CD4-positive, alpha-beta T cell (primary cell): ENCODE measurements around the gene NAGPA. TPM values are rescaled to one million over a fixed set of nuclear protein-coding genes. Genes with fewer than 3 reads are reported as not detected.
A peak's percentile ranks its signal among the peaks of the same experiment; 100 is the strongest.

Source experiments
- ATAC-seq: fragments of 200-7000 bp; cut with Tn5 transposase; one replicate; pipeline ENCODE4 v1.10.0; 2022; ENCODE audit warnings: mild to moderate bottlenecking; ENCODE audit not compliant: poor library complexity
- CTCF ChIA-PET: fragments of 350-600 bp; sonication (Branson Sonifier 250); formaldehyde crosslinking; loops from one replicate; lab custom pipeline; 2021; ENCODE audit warnings: antibody characterized with exemption, inconsistent platforms; lab: Charles Lee
- POLR2A ChIA-PET: fragments of 350-600 bp; sonication (Branson Sonifier 250); formaldehyde crosslinking; loops from one replicate; lab custom pipeline; 2021; ENCODE audit warnings: antibody characterized with exemption, inconsistent platforms; lab: Charles Lee
- DNase-seq, 14 experiments: peaks; one replicate each; pipeline ENCODE4 v3.0.0-alpha.2; 2013 to 2020; ENCODE audit warnings: mixed read lengths in 2 of 14
- H3K27ac ChIP-seq, 2 donors: one replicate each; pipeline versions ENCODE4 v1.5.1 to v1.7.0; 2013; ENCODE audit warnings: low read length in 2 of 2, low read depth in 1 of 2, mild to moderate bottlenecking in 1 of 2
- H3K27me3 ChIP-seq, 2 experiments: 1 replicate in 1 of 2; 2 replicates in 1 of 2; pipeline versions ENCODE4 v1.6.1 to v1.7.0; 2013; ENCODE audit warnings: low read length in 2 of 2, control low read depth in 1 of 2, mild to moderate bottlenecking in 1 of 2, moderate library complexity in 1 of 2; ENCODE audit not compliant: insufficient read depth in 2 of 2, control insufficient read depth in 1 of 2
- H3K36me3 ChIP-seq: one replicate; pipeline ENCODE4 v1.6.1; 2013; ENCODE audit warnings: low read length, control low read depth; ENCODE audit not compliant: insufficient read depth
- H3K4me1 ChIP-seq: one replicate; pipeline ENCODE4 v1.6.1; 2013; ENCODE audit warnings: low read length, control low read depth; ENCODE audit not compliant: insufficient read depth
- H3K4me3 ChIP-seq: one replicate; pipeline ENCODE4 v1.5.1; 2013; ENCODE audit warnings: mild to moderate bottlenecking, low read length, moderate library complexity
- H3K9me3 ChIP-seq, 2 experiments: 1 replicate in 1 of 2; 2 replicates in 1 of 2; pipeline versions ENCODE4 v1.6.1 to v1.7.0; 2013; ENCODE audit warnings: low read length in 2 of 2, mild to moderate bottlenecking in 2 of 2, control low read depth in 1 of 2, moderate library complexity in 1 of 2; ENCODE audit not compliant: control insufficient read depth in 1 of 2, insufficient read depth in 1 of 2
- H3K27ac Mint-ChIP-seq: one replicate; pipeline ENCODE4 v1.8.0; 2020; ENCODE audit warnings: mixed read lengths
- H3K27me3 Mint-ChIP-seq: one replicate; pipeline ENCODE4 v1.8.0; 2021; ENCODE audit warnings: mixed read lengths
- H3K36me3 Mint-ChIP-seq: one replicate; pipeline ENCODE4 v1.8.0; 2021; ENCODE audit warnings: low read depth, mixed read lengths
- H3K4me1 Mint-ChIP-seq: one replicate; pipeline ENCODE4 v1.8.0; 2021; ENCODE audit warnings: low read depth, mixed read lengths
- H3K4me3 Mint-ChIP-seq: one replicate; pipeline ENCODE4 v1.8.0; 2020; ENCODE audit warnings: mild to moderate bottlenecking, mixed read lengths
- H3K9me3 Mint-ChIP-seq: one replicate; pipeline ENCODE4 v1.8.0; 2020; ENCODE audit warnings: mixed read lengths
- intact Hi-C, 2 experiments: fragments of 100-400 bp; cut with DNase I in 1 of 2; cut with micrococcal nuclease in 1 of 2; formaldehyde crosslinking; loops; one replicate each; pipeline versions ENCODE4 v1.15.1 to v1.9.0; 2023 to 2025; cut with DNase I, micrococcal nuclease
- total RNA-seq, 174 experiments: library from RNA in 2 of 174; stranded (reverse) in 2 of 174; gene quantifications; one replicate each; pipeline ENCODE4 v1.2.3 and lab custom pipeline; 2021 to 2026
- TF ChIP-seq, protein P1 (sequence below): fragments of 200-600 bp; IDR thresholded peaks from one replicate; pipeline ENCODE4 v1.8.0; 2022; ENCODE audit warnings: antibody characterized with exemption, mild to moderate bottlenecking

The NAGPA gene
- total RNA-seq, 2 experiments from 2014 or later: 30.0 to 34.0 TPM

DNA sequence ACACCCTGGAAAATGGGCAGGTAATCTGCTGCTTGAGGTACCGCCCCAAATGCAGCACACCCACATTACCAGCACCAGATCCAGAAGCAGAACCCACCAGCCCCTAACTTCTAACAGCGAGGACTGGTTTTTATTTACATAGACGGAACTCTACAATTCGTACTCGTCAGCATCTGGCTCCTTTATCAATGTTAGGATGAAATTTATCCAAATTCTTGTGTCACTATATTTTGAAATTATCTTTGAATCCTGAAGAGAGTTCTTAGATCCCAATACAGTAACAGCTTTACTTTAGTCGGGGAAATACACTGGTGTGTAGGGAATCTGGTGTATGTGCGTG, 37.6 kb upstream of the NAGPA start:
- POLR2A ChIA-PET: interaction anchor here (1.3 to 2.2 kb wide), 2 partner anchors 27 to 38 kb away, joined by 5 to 25 read pairs; partner anchors contain the start of gene NAGPA

DNA sequence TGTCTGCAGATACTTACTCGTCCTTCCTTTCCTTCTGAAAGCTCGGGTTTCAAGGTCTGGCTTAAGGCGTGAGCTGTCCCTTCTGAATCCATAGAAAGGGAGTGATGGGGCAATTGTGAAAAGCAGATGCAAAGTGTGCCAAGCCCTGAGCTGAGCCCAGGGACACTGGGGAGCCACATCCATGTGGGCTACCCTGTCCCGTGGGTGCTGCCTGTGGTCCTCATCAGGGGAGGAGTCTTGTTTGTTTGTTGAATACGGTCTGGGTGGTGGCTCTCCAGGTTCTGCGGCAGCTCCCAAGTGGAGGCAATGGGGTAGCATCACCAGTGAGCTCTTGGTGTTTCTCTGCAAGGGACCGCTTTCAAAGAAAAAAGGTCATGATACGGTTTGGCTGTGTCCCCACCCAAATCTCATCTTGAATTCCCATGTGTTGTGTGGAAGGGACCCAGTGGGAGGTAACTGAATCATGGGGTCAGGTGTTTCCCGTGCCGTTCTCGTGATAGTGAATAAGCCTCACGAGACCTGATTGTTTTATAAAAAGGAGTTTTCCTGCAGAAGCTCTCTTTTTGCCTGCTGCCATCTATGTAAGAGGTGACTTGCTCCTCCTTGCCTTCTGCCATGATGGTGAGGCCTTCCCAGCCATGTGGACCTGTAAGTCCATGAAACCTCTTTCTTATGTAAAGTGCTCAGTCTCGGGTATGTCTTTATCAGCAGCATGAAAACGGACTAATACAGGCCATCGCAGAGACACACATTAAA, 36.9 kb upstream of the NAGPA start:
- POLR2A ChIA-PET: interaction anchor here (1.2 to 2.2 kb wide), 2 partner anchors 28 to 37 kb away, joined by 4 to 25 read pairs; partner anchors contain the start of gene NAGPA
- H3K36me3 ChIP-seq: peaks cover 14% of the 10 kb centered on the region
- Mint-ChIP-seq H3K4me3 (peak overlapping the region; percentile 97), H3K27me3 (no peaks in the 10 kb centered on the region), H3K9me3 (no peaks in the 10 kb centered on the region), H3K36me3 (peaks cover 23% of the 10 kb centered on the region), H3K27ac (peak overlapping the region; percentile 96), H3K4me1 (peaks cover 35% of the 10 kb centered on the region)
- peak overlapping the region; percentile 83 to 91 for H3K27ac ChIP-seq
- no peak for ATAC-seq
- H3K9me3 ChIP-seq: no peaks in the 10 kb centered on the region
- TF ChIP-seq, protein P1, sequence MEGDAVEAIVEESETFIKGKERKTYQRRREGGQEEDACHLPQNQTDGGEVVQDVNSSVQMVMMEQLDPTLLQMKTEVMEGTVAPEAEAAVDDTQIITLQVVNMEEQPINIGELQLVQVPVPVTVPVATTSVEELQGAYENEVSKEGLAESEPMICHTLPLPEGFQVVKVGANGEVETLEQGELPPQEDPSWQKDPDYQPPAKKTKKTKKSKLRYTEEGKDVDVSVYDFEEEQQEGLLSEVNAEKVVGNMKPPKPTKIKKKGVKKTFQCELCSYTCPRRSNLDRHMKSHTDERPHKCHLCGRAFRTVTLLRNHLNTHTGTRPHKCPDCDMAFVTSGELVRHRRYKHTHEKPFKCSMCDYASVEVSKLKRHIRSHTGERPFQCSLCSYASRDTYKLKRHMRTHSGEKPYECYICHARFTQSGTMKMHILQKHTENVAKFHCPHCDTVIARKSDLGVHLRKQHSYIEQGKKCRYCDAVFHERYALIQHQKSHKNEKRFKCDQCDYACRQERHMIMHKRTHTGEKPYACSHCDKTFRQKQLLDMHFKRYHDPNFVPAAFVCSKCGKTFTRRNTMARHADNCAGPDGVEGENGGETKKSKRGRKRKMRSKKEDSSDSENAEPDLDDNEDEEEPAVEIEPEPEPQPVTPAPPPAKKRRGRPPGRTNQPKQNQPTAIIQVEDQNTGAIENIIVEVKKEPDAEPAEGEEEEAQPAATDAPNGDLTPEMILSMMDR: no peak
- no peaks in the 10 kb centered on the region for H3K27me3 ChIP-seq
- H3K4me3 ChIP-seq: no peak overlapping the region
- peaks cover 24% of the 10 kb centered on the region for H3K4me1 ChIP-seq
- CTCF ChIA-PET: interaction anchor here (2.7 kb wide), 1 partner anchor 21 kb away, joined by 10 read pairs; no protein-coding TSS in a partner anchor
- intact Hi-C loops: loop anchor here in 1 of 2 experiments (1.0 to 10.0 kb wide), 4 partner anchors 37 to 336 kb away; partner anchors contain the start of genes ANKS3, DNAAF8, GLYR1 and NAGPA
- peak in 1 of 14 experiments; percentile 10 for DNase-seq

More for the DNA sequence above, 37.6 kb upstream of the NAGPA start:
- peak overlapping the region; percentile 78 for H3K4me3 ChIP-seq
- DNase-seq (peak in 1 of 14 experiments; percentile 12), ATAC-seq (no peak)
- H3K9me3 Mint-ChIP-seq: no peaks in the 10 kb centered on the region
- peaks cover 21% of the 10 kb centered on the region for H3K36me3 ChIP-seq
- H3K4me1 ChIP-seq: peaks cover 24% of the 10 kb centered on the region
- H3K27me3 Mint-ChIP-seq: no peaks in the 10 kb centered on the region
- peak overlapping the region; percentile 96 for H3K27ac Mint-ChIP-seq
- H3K36me3 Mint-ChIP-seq: peaks cover 30% of the 10 kb centered on the region
- H3K4me3 Mint-ChIP-seq: peak overlapping the region; percentile 97
- no peaks in the 10 kb centered on the region for H3K27me3 ChIP-seq
- TF ChIP-seq, protein P1: no peak
- intact Hi-C loops: loop anchor here in 1 of 2 experiments (1.0 to 10.0 kb wide), 4 partner anchors 38 to 337 kb away; partner anchors contain the start of genes ANKS3, DNAAF8, GLYR1 and NAGPA
- peak overlapping the region; percentile 83 to 91 for H3K27ac ChIP-seq
- CTCF ChIA-PET: interaction anchor here (1.2 to 2.7 kb wide), 2 partner anchors 20 to 22 kb away, joined by 3 to 10 read pairs; no protein-coding TSS in a partner anchor
- no peaks in the 10 kb centered on the region for H3K9me3 ChIP-seq
- H3K4me1 Mint-ChIP-seq: peaks cover 35% of the 10 kb centered on the region

DNA sequence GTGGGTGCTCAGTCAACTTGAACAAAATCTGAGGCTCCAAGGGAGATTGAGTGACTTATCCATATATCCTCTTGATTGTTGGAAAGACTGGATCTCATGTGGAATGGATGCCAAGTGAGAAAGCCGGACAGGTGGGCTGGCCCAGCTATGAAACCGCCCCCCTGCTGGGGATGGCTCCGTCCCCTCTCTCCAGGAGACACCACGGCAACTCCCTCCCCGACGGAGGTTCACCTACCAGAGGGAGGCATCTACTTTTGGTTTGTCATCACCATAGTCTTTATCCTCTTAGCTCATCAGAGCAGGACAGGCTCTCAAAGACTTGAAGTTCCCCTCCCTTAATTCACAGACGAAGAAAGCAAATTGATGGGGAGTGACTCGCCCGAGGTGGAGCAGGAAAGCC, 36.1 kb upstream of the NAGPA start:
- Histone ChIP-seq H3K9me3 (no peaks in the 10 kb centered on the region), H3K36me3 (peaks cover 6% of the 10 kb centered on the region), H3K27ac (no peak overlapping the region), H3K4me3 (no peak overlapping the region), H3K27me3 (no peaks in the 10 kb centered on the region), H3K4me1 (peaks cover 24% of the 10 kb centered on the region)
- CTCF ChIA-PET: no interaction called here
- peaks cover 16% of the 10 kb centered on the region for H3K36me3 Mint-ChIP-seq
- H3K27me3 Mint-ChIP-seq: no peaks in the 10 kb centered on the region
- H3K4me3 Mint-ChIP-seq: no peak overlapping the region
- POLR2A ChIA-PET: interaction anchor here (1.2 kb wide), 1 partner anchor 28 kb away, joined by 4 read pairs; no protein-coding TSS in a partner anchor
- peak overlapping the region; percentile 96 for H3K27ac Mint-ChIP-seq
- H3K4me1 Mint-ChIP-seq: peaks cover 35% of the 10 kb centered on the region
- no peaks in the 10 kb centered on the region for H3K9me3 Mint-ChIP-seq
- TF ChIP-seq, protein P1: no peak
- ATAC-seq (no peak), DNase-seq (no peak)
- intact Hi-C loops: loop anchor here in 1 of 2 experiments (5.0 to 10.0 kb wide), 3 partner anchors 113 to 335 kb away; partner anchors contain the start of genes ANKS3, DNAAF8, GLYR1 and SEC14L5
